Thoracic aorta (tissue), 2 donors: ENCODE measurements around the gene PDE9A. TPM values are rescaled to one million over a fixed set of nuclear protein-coding genes. Genes with fewer than 3 reads are reported as not detected.
A peak's percentile ranks its signal among the peaks of the same experiment; 100 is the strongest.

Source experiments
- ATAC-seq: fragments of 150-250 bp; one replicate; pipeline ENCODE4 v1.8.0; 2017; ENCODE audit warnings: low read depth; ENCODE audit not compliant: insufficient number of reproducible peaks, low FRiP score
- DNase-seq: peaks from one replicate; pipeline ENCODE4 v3.0.0-alpha.2; 2020; ENCODE audit warnings: low spot score
- H3K27ac ChIP-seq, 2 donors: fragments of 200-600 bp; sonication (generic); 1 replicate in 1 of 2; 2 replicates in 1 of 2; pipeline ENCODE4 v1.5.1; 2016; ENCODE audit warnings: mild to moderate bottlenecking in 2 of 2, moderate library complexity in 2 of 2
- H3K27me3 ChIP-seq: fragments of 200-600 bp; sonication (generic); replicated peaks from 2 replicates; pipeline ENCODE4 v1.6.0; 2016; ENCODE audit warnings: mild to moderate bottlenecking; ENCODE audit not compliant: insufficient read depth
- H3K36me3 ChIP-seq: fragments of 200-600 bp; sonication (generic); one replicate; pipeline ENCODE4 v1.5.1; 2016
- H3K4me1 ChIP-seq, 2 donors: fragments of 200-600 bp; sonication (generic); 1 replicate in 1 of 2; 2 replicates in 1 of 2; pipeline versions ENCODE4 v1.5.1 to v1.6.0; 2016; ENCODE audit warnings: low read depth in 2 of 2, mild to moderate bottlenecking in 1 of 2; ENCODE audit not compliant: control insufficient read depth in 1 of 2
- H3K4me3 ChIP-seq: fragments of 200-600 bp; sonication (generic); 2 replicates; pipeline ENCODE4 v1.5.1; 2016; ENCODE audit warnings: mild to moderate bottlenecking
- H3K9me3 ChIP-seq: fragments of 200-600 bp; sonication (generic); 2 replicates; pipeline ENCODE4 v1.5.1; 2016
- total RNA-seq, 2 donors: library from RNA; depleted of rRNA; stranded (reverse); fragments of >200 nt; gene quantifications; one replicate each; pipeline versions ENCODE4 v1.1.0 to v1.2.3, GENCODE V29; 2016
- TF ChIP-seq, protein P1 (sequence below): fragments of 200-600 bp; sonication (generic); IDR thresholded peaks from one replicate; pipeline ENCODE4 v1.5.1; 2019; ENCODE audit warnings: antibody characterized with exemption

Gene PDE9A
- total RNA-seq, 2 donors from 2014 or later = 4.2 to 4.7 TPM

DNA sequence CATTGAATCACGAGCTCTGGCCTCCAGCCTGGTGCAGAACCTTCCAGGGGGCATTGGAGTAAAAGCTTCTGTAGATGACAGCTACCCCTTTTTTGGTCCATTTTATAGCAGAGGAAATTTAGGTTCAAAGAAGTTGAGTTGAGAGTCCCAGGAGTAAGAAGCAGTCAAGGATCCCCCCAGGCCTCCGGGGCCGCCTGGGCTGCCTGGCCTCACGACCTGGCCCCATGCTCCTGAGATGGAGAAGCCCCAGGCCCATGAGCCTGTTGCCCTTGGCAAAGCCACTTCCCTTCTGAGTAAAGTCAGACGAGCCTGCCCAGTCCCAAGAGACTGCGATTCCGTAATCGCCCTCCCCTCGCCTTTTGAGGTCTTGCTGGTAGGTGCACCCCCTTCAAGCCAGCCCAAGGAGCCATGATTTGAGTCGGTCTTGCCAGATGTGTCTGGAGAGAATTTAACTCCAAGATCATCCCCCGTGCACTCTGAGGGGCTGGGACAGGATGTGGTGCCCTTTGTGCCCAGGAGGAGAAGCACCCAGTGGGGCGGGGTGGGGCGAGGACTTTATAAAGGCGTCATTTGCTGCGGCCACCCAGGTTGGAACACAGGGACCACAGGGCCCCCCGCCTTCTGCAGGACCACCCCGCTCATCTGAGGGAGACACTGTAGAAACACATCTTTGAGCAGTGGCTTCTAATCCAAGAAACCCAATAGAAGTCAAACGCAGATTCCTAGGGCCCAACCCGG, 30.1 kb downstream of the PDE9A start:
- Histone ChIP-seq H3K27ac (no peak overlapping the region), H3K9me3 (no peaks in the 10 kb centered on the region), H3K4me3 (no peak overlapping the region), H3K36me3 (no peaks in the 10 kb centered on the region), H3K4me1 (no peaks in the 10 kb centered on the region), H3K27me3 (no peaks in the 10 kb centered on the region)
- ATAC-seq = no peak
- TF ChIP-seq, protein P1, sequence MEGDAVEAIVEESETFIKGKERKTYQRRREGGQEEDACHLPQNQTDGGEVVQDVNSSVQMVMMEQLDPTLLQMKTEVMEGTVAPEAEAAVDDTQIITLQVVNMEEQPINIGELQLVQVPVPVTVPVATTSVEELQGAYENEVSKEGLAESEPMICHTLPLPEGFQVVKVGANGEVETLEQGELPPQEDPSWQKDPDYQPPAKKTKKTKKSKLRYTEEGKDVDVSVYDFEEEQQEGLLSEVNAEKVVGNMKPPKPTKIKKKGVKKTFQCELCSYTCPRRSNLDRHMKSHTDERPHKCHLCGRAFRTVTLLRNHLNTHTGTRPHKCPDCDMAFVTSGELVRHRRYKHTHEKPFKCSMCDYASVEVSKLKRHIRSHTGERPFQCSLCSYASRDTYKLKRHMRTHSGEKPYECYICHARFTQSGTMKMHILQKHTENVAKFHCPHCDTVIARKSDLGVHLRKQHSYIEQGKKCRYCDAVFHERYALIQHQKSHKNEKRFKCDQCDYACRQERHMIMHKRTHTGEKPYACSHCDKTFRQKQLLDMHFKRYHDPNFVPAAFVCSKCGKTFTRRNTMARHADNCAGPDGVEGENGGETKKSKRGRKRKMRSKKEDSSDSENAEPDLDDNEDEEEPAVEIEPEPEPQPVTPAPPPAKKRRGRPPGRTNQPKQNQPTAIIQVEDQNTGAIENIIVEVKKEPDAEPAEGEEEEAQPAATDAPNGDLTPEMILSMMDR = no peak
- DNase-seq = no peak

DNA sequence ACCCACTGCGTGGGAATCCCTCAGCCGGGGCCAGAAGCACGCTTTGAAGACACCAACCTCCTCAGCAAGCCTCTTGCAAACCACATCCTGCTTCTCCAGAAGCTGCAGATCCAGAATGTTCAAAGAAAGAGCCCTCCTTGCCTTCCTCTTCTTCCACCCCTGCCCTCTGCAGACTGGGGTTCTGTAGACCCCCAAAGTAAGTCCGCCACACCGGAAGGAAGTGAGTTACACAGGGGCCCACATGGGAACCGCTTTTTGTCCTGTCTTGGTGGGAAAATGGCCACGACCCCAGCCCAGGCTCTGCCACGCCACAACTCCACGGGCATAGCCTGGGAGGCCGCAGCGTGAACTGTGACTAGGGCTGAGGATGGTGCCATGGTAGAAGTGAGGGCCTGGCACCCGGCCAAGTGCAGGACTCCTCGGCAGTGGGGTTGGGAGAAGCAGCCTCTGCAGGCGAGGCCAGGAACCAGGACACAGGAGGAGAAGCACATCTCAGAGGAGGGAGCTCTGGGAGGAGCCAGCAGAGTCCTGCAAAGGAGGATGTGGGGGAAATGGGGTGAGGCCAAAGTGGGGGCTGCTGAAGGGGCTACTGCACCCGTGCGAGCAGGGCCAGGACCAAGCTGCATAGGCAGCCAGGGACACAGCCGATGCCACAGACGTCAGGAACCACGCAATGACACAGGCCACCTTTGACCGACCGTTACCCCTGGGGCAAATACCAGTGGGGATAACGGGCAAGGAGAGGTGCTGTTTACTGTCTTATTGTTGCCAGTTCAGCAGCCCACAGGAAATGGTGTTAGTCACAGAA, 30.9 kb downstream of the PDE9A start:
- H3K9me3 ChIP-seq = no peaks in the 10 kb centered on the region
- DNase-seq = no peak
- no peak overlapping the region for H3K4me3 ChIP-seq
- H3K27ac ChIP-seq = no peak overlapping the region
- ATAC-seq = no peak
- H3K27me3 ChIP-seq = no peaks in the 10 kb centered on the region
- TF ChIP-seq, protein P1 = no peak
- H3K4me1 ChIP-seq = no peaks in the 10 kb centered on the region
- H3K36me3 ChIP-seq = no peaks in the 10 kb centered on the region

DNA sequence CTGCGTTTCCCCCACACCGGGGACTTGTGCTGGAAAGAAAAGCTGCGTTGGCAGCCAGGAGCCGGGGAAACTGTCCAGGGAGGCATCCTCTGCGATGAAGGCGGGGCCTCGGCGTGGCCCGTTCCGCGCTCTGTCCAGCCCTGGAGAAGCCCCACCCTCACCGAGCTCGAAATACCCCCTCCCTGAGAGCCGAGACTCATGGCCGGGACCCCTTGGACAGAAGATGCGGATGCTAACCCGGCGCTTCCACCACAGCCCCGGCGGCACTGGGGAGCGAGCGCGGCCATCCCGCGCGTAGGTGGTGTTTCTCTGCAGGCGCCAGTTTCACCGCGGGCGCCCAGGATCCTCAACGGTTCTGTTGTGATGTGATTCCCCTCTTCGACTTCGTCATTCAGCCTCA, 31.6 kb downstream of the PDE9A start:
- Histone ChIP-seq H3K36me3 (no peaks in the 10 kb centered on the region), H3K4me3 (peak overlapping the region; percentile 21), H3K9me3 (no peaks in the 10 kb centered on the region), H3K27ac (no peak overlapping the region), H3K27me3 (no peaks in the 10 kb centered on the region), H3K4me1 (no peaks in the 10 kb centered on the region)
- TF ChIP-seq, protein P1 = no peak
- no peak for DNase-seq
- ATAC-seq = no peak

DNA sequence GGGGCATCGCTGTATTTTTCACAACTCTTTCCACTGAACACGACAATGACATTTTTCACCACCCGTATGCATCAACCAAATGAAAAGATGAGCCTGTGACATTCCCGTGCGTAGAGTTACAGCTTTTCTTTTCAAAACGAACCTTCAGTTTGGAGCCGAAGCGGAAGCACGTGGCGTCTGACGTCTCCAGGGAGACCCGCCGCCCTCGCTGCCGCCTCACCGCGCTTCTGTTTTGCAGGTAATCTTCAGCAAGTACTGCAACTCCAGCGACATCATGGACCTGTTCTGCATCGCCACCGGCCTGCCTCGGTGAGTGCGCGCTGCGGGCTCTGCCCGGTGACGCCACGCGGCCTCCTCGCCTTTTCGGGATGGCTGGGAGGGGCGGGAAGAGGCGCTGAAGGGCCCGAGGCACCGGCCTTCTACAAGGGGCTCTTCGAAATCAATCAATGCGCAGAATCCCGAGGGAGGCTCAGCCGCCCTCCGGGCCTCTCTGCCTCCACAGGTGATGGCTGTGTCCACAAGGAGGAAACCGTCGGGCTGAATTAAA, 32.6 kb downstream of the PDE9A start:
- no peaks in the 10 kb centered on the region for H3K27me3 ChIP-seq
- no peak for DNase-seq
- no peaks in the 10 kb centered on the region for H3K4me1 ChIP-seq
- no peak for ATAC-seq
- no peaks in the 10 kb centered on the region for H3K9me3 ChIP-seq
- H3K4me3 ChIP-seq = no peak overlapping the region
- TF ChIP-seq, protein P1 = no peak
- H3K27ac ChIP-seq = no peak overlapping the region
- no peaks in the 10 kb centered on the region for H3K36me3 ChIP-seq

DNA sequence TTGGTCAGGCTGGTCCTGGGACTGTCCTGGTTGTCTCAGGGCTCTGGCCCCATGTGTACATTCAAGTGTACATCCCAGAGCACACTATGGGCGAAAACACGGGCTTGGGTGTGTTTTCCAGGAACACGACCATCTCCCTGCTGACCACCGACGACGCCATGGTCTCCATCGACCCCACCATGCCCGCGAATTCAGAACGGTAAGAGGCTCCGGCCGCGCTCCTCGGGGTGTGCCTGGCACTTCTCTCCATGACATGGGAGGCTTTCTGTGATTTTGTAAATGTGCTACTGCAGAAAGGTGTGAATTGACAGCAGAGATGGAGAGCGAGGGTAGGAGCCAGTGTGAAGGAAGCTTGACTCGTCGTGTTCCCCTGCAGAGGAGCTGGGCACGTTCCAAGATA, 34.4 kb downstream of the PDE9A start:
- H3K4me3 ChIP-seq = no peak overlapping the region
- no peak overlapping the region for H3K27ac ChIP-seq
- TF ChIP-seq, protein P1 = no peak
- H3K9me3 ChIP-seq = no peaks in the 10 kb centered on the region
- DNase-seq (no peak), ATAC-seq (no peak)
- no peaks in the 10 kb centered on the region for H3K4me1 ChIP-seq
- H3K27me3 ChIP-seq = no peaks in the 10 kb centered on the region
- H3K36me3 ChIP-seq = no peaks in the 10 kb centered on the region
